Activated naive CD4-positive, alpha-beta T cell treated with Interleukin-2 at 50 U/mL for 16 hours (primary cell): Measurements from ENCODE around the gene TAF8.

Experiments used
- DNase-seq: peaks from one replicate; pipeline ENCODE4 v3.0.0-alpha.2; 2020

TAF8 gene

GRCh38 chr6:42125663-42126062 is 75.3 kb downstream of the TAF8 start:
- DNase-seq: no peak

GRCh38 chr6:42128460-42129359 is 78.4 kb downstream of the TAF8 start:
- DNase-seq: no peak

GRCh38 chr6:42129360-42129676 is 79.0 kb downstream of the TAF8 start:
- DNase-seq: no peak

- DNase-seq: no peak
These were observed 81.2 kb downstream of the TAF8 start for GRCh38 chr6:42131531-42131930.

GRCh38 chr6:42133926-42134325 is 83.6 kb downstream of the TAF8 start:
- no peak for DNase-seq

- DNase-seq: no peak
These were observed 84.8 kb downstream of the TAF8 start for GRCh38 chr6:42135161-42135560.

- DNase-seq: no peak
These were observed 85.4 kb downstream of the TAF8 start for GRCh38 chr6:42135722-42136121.

GRCh38 chr6:42136508-42137193 is 86.3 kb downstream of the TAF8 start:
- DNase-seq: peak; percentile 7
